Fibroblast of lung (primary cell): Measurements from ENCODE around the gene COL11A1. TPM values are rescaled to one million over a fixed set of nuclear protein-coding genes. Genes with fewer than 3 reads are reported as not detected.
A peak's percentile ranks its signal among the peaks of the same experiment; 100 is the strongest.

Source experiments
- DNase-seq, 2 donors: peaks; one replicate each; pipeline versions ENCODE4 v3.0.0 to v3.0.0-alpha.2; 2010; ENCODE audit warnings: low read depth in 2 of 2
- H2AFZ ChIP-seq: 2 replicates; pipeline ENCODE4 v1.5.1; 2012; ENCODE audit warnings: low read length, control low read depth, inconsistent platforms
- H3K27ac ChIP-seq: 2 replicates; pipeline ENCODE4 v1.5.1; 2011; ENCODE audit warnings: low read length, control low read depth; ENCODE audit not compliant: insufficient read depth
- H3K27me3 ChIP-seq: 2 replicates; pipeline ENCODE4 v1.5.1; 2011; ENCODE audit warnings: mild to moderate bottlenecking, low read length; ENCODE audit not compliant: control insufficient read depth, insufficient read depth
- H3K36me3 ChIP-seq: 2 replicates; pipeline ENCODE4 v1.5.1; 2011; ENCODE audit warnings: low read length; ENCODE audit not compliant: control insufficient read depth, insufficient read depth
- H3K4me1 ChIP-seq: 2 replicates; pipeline ENCODE4 v1.5.1; 2011; ENCODE audit warnings: low read length; ENCODE audit not compliant: control insufficient read depth, insufficient read depth; ENCODE audit errors: extremely low read depth
- H3K4me2 ChIP-seq: 2 replicates; pipeline ENCODE4 v1.5.1; 2011; ENCODE audit warnings: low read length, control low read depth; ENCODE audit not compliant: insufficient read depth; ENCODE audit errors: extremely low read depth
- H3K4me3 ChIP-seq, 4 experiments: fragments of 200-600 bp in 1 of 4; sonication (generic) in 1 of 4; replicated peaks in 1 of 4; 2 replicates each; pipeline ENCODE4 v1.5.1; 2011 to 2016; ENCODE audit warnings: low read length in 4 of 4, low read depth in 3 of 4, mild to moderate bottlenecking in 3 of 4, control low read depth in 2 of 4, inconsistent platforms in 1 of 4, mixed read lengths in 1 of 4; ENCODE audit not compliant: insufficient read depth in 1 of 4; ENCODE audit errors: control extremely low read depth in 1 of 4
- H3K79me2 ChIP-seq: 2 replicates; pipeline ENCODE4 v1.5.1; 2012; ENCODE audit warnings: mild to moderate bottlenecking, low read length, inconsistent platforms; ENCODE audit not compliant: control insufficient read depth, insufficient read depth
- H3K9ac ChIP-seq: 2 replicates; pipeline ENCODE4 v1.5.1; 2011; ENCODE audit warnings: mild to moderate bottlenecking, low read length, control low read depth; ENCODE audit not compliant: insufficient read depth
- H3K9me3 ChIP-seq: 2 replicates; pipeline ENCODE4 v1.5.1; 2012; ENCODE audit warnings: low read depth, low read length; ENCODE audit not compliant: control insufficient read depth, insufficient read depth
- H4K20me1 ChIP-seq: 2 replicates; pipeline ENCODE4 v1.5.1; 2011; ENCODE audit warnings: low read length; ENCODE audit not compliant: control insufficient read depth, insufficient read depth; ENCODE audit errors: extremely low read depth
- EZH2 ChIP-seq: IDR thresholded peaks from 2 replicates; pipeline ENCODE4 v1.5.1; 2012; ENCODE audit warnings: low read length, control low read depth, mild to moderate bottlenecking; ENCODE audit errors: missing control alignments
- polyA plus RNA-seq, 2 donors: library from polyadenylated mRNA; depleted of rRNA in 1 of 2; stranded (reverse) in 1 of 2; unstranded in 1 of 2; fragments of >200 nt; gene quantifications; 2 replicates each; pipeline ENCODE4 v1.2.1, GENCODE V29; 2011 to 2012; ENCODE audit warnings: missing spikeins in 1 of 2
- total RNA-seq: library from RNA; depleted of rRNA; stranded (reverse); fragments of >200 nt; gene quantifications from 2 replicates; pipeline ENCODE4 v1.2.1, GENCODE V29; 2014
- TF ChIP-seq, protein P1 (sequence below), 2 donors: IDR thresholded peaks in 1 of 2; conservative IDR thresholded peaks in 1 of 2; 1 replicate in 1 of 2; 2 replicates in 1 of 2; pipeline ENCODE4 v1.5.1; 2011 to 2012; ENCODE audit warnings: low read length in 2 of 2, control low read depth in 1 of 2, inconsistent platforms in 1 of 2, low read depth in 1 of 2, mild to moderate bottlenecking in 1 of 2

COL11A1 gene
- total and polyA plus RNA-seq, 2 donors (not counting 1 experiment from before 2014, with no cell fraction given), result 2.6 to 8.9 TPM

DNA sequence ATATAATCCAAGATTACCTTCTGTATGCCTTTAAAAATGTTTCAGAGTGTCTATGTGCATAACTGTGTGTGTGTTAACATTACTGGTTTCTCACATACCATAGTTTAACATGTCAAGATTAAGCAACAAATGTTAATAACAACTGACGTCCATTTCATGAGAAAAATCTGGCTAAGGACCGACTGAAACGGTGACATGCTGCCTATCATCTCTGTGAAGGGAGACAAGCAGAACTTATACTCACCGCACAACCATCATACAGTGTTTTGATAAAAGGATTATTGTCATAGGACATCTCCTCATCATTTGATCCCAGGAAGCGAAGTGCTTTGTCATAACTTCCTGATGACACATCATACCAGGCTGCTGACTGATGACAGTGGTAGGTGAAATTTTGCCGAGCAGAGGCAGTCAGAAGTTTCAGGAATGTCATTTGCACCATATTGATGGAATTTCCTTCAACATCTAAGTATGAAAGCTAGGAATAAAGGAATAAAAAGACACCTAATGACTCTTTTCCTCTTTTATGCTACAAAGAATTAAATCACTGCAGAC lies 228.8 kb downstream of the COL11A1 start:
- H3K79me2 ChIP-seq, result no peaks in the 10 kb centered on the region
- DNase-seq, result peak; percentile 38 to 88
- H3K4me3 ChIP-seq, result no peak overlapping the region
- no peaks in the 10 kb centered on the region for H3K9me3 ChIP-seq
- no peak overlapping the region for H3K9ac ChIP-seq
- peak overlapping the region; percentile 16 for H3K4me2 ChIP-seq
- TF ChIP-seq, protein P1, sequence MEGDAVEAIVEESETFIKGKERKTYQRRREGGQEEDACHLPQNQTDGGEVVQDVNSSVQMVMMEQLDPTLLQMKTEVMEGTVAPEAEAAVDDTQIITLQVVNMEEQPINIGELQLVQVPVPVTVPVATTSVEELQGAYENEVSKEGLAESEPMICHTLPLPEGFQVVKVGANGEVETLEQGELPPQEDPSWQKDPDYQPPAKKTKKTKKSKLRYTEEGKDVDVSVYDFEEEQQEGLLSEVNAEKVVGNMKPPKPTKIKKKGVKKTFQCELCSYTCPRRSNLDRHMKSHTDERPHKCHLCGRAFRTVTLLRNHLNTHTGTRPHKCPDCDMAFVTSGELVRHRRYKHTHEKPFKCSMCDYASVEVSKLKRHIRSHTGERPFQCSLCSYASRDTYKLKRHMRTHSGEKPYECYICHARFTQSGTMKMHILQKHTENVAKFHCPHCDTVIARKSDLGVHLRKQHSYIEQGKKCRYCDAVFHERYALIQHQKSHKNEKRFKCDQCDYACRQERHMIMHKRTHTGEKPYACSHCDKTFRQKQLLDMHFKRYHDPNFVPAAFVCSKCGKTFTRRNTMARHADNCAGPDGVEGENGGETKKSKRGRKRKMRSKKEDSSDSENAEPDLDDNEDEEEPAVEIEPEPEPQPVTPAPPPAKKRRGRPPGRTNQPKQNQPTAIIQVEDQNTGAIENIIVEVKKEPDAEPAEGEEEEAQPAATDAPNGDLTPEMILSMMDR (conservative IDR thresholded peaks at IDR 0.05 in 1 of 2, IDR thresholded peaks at IDR 0.05 in 1 of 2; ENCODE audit: low read depth in 1 of 2, low read length in 2 of 2), result no peak
- no peak for TF ChIP-seq EZH2
- H4K20me1 ChIP-seq, result no peaks in the 10 kb centered on the region
- H2AFZ ChIP-seq, result peak overlapping the region; percentile 38
- H3K4me1 ChIP-seq, result no peaks in the 10 kb centered on the region
- H3K27ac ChIP-seq, result no peak overlapping the region
- H3K27me3 ChIP-seq, result no peaks in the 10 kb centered on the region
- no peaks in the 10 kb centered on the region for H3K36me3 ChIP-seq

DNA sequence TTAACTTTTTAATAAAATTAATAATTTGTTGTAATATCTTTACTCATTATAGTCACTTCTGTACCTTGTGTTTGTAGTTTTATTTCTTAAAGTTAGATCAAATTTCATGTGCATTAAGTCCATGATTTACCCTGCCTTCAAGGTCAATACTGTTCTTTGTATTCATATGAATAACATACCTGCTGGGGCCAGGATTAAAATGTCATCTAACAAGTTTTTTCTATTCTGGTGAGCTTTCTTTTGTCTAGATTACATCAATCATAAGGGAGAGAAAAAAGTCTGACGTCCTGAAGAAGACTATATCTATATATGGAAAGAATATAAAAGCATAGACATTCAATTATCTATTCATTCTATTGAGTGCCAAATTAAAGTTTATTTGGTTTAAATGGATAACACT lies 232.6 kb downstream of the COL11A1 start:
- Histone ChIP-seq H2AFZ (no peak overlapping the region), H3K36me3 (no peaks in the 10 kb centered on the region), H3K9me3 (no peaks in the 10 kb centered on the region), H3K4me3 (no peak overlapping the region), H3K27ac (no peak overlapping the region), H3K79me2 (no peaks in the 10 kb centered on the region), H3K27me3 (no peaks in the 10 kb centered on the region), H3K4me2 (no peak overlapping the region), H3K4me1 (no peaks in the 10 kb centered on the region), H4K20me1 (no peaks in the 10 kb centered on the region), H3K9ac (no peak overlapping the region)
- TF ChIP-seq, protein P1 (conservative IDR thresholded peaks at IDR 0.05 in 1 of 2, IDR thresholded peaks at IDR 0.05 in 1 of 2; ENCODE audit: low read depth in 1 of 2, low read length in 2 of 2), result no peak
- no peak for TF ChIP-seq EZH2
- DNase-seq, result no peak

DNA sequence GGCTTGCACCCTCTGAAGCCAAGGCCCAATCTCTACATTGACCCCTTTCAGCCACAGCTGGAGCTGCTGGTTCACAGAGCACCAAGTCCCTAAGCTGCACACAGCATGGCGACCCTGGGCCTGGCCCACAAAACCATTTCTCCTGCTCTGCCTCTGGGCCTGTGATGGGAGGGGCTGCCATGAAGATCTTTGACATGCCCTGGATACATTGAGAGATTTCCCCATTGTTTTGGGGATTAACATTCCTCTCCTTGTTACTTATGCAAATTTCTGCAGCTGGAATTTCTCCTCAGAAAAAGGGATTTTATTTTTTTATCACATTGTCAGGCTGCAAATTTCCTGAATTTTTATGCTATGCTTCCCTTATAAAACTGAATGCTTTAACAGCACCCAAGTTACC lies 235.8 kb downstream of the COL11A1 start:
- Histone ChIP-seq H3K36me3 (no peaks in the 10 kb centered on the region), H3K27ac (no peak overlapping the region), H3K4me1 (no peaks in the 10 kb centered on the region), H3K79me2 (no peaks in the 10 kb centered on the region), H3K4me3 (no peak overlapping the region), H3K27me3 (no peaks in the 10 kb centered on the region), H3K9me3 (no peaks in the 10 kb centered on the region), H2AFZ (no peak overlapping the region), H3K4me2 (no peak overlapping the region), H4K20me1 (no peaks in the 10 kb centered on the region), H3K9ac (no peak overlapping the region)
- DNase-seq, result no peak
- TF ChIP-seq, protein P1 (conservative IDR thresholded peaks at IDR 0.05 in 1 of 2, IDR thresholded peaks at IDR 0.05 in 1 of 2; ENCODE audit: low read depth in 1 of 2, low read length in 2 of 2), result no peak
- no peak for TF ChIP-seq EZH2
